Adrenal gland (tissue), 5 donors: ENCODE results near the gene IFITM2.

Experiments used
- CTCF ChIP-seq, 6 experiments: fragments of 450-650 bp in 4 of 6; fragments of 200-600 bp in 2 of 6; sonication (generic) in 1 of 6; IDR thresholded peaks; 1 replicate in 5 of 6; 2 replicates in 1 of 6; pipeline versions ENCODE4 v1.5.1 to v1.8.0; 2016 to 2021; ENCODE audit warnings: antibody characterized with exemption in 6 of 6, mild to moderate bottlenecking in 2 of 6, moderate library complexity in 1 of 6
- POLR2A ChIP-seq, 2 donors: fragments of 450-650 bp; IDR thresholded peaks; one replicate each; pipeline ENCODE4 v1.6.1; 2017; ENCODE audit warnings: antibody characterized with exemption in 2 of 2, mild to moderate bottlenecking in 2 of 2, moderate library complexity in 1 of 2
- donor health status: DM: no; HTN: no; CAD: no.

- no peak for TF ChIP-seq CTCF (IDR thresholded peaks at IDR 0.05)
- no peak for TF ChIP-seq POLR2A (IDR thresholded peaks at IDR 0.05)
Observed at GRCh38 chr11:352456-353031, 44.9 kb downstream of the IFITM2 start.
